Activated CD4-positive, alpha-beta memory T cell treated with anti-CD3 and anti-CD28 coated beads, Interleukin-2, amount 10 ng/mL, durations not matched to agents 7 days and 5 days (primary cell): Measurements from ENCODE around the gene SLC46A2. TPM values are rescaled to one million over a fixed set of nuclear protein-coding genes. Genes with fewer than 3 reads are reported as not detected.

Experiments used
- CTCF ChIA-PET: fragments of 350-600 bp; sonication (Branson Sonifier 250); formaldehyde crosslinking; loops from one replicate; lab custom pipeline; 2021; ENCODE audit warnings: antibody characterized with exemption, inconsistent platforms; lab: Charles Lee
- POLR2A ChIA-PET: fragments of 350-600 bp; sonication (Branson Sonifier 250); formaldehyde crosslinking; loops from one replicate; lab custom pipeline; 2021; ENCODE audit warnings: antibody characterized with exemption; lab: Charles Lee
- DNase-seq: peaks from one replicate; pipeline ENCODE4 v3.0.0-alpha.2; 2020
- H3K27ac Mint-ChIP-seq: one replicate; pipeline ENCODE4 v1.8.0; 2021; ENCODE audit warnings: mild to moderate bottlenecking, mixed read lengths
- H3K27me3 Mint-ChIP-seq: one replicate; pipeline ENCODE4 v1.8.0; 2021; ENCODE audit warnings: mixed read lengths
- H3K36me3 Mint-ChIP-seq: one replicate; pipeline ENCODE4 v1.8.0; 2021; ENCODE audit warnings: low read depth, mixed read lengths
- H3K4me1 Mint-ChIP-seq: one replicate; pipeline ENCODE4 v1.8.0; 2021; ENCODE audit warnings: mixed read lengths
- H3K4me3 Mint-ChIP-seq: one replicate; pipeline ENCODE4 v1.8.0; 2021; ENCODE audit warnings: mild to moderate bottlenecking, mixed read lengths
- H3K9me3 Mint-ChIP-seq: one replicate; pipeline ENCODE4 v1.8.0; 2021; ENCODE audit warnings: mixed read lengths
- total RNA-seq, 2 experiments: library from RNA; stranded (reverse); gene quantifications; one replicate each; pipeline ENCODE4 v1.2.3, GENCODE V29; 2021

SLC46A2 gene
- total RNA-seq, 2 experiments from 2014 or later: not detected

- H3K4me3 Mint-ChIP-seq: no peak overlapping the region
- H3K36me3 Mint-ChIP-seq: peaks cover 4% of the 10 kb centered on the region
- POLR2A ChIA-PET: no interaction called here
- H3K4me1 Mint-ChIP-seq: peaks cover 23% of the 10 kb centered on the region
- H3K27me3 Mint-ChIP-seq: peaks cover 37% of the 10 kb centered on the region
- DNase-seq: no peak
- H3K27ac Mint-ChIP-seq: no peak overlapping the region
- CTCF ChIA-PET: no interaction called here
- H3K9me3 Mint-ChIP-seq: peaks cover 2% of the 10 kb centered on the region
Measured at GRCh38 chr9:112900901-112901300, 10.2 kb upstream of the SLC46A2 start.

GRCh38 chr9:112900488-112900887 lies 9.8 kb upstream of the SLC46A2 start:
- Mint-ChIP-seq H3K4me1 (peaks cover 25% of the 10 kb centered on the region), H3K4me3 (no peak overlapping the region), H3K9me3 (peaks cover 2% of the 10 kb centered on the region), H3K36me3 (peaks cover 4% of the 10 kb centered on the region), H3K27me3 (peaks cover 40% of the 10 kb centered on the region), H3K27ac (no peak overlapping the region)
- DNase-seq: no peak
- ChIA-PET POLR2A (no interaction called here), CTCF (no interaction called here)

- Mint-ChIP-seq H3K27ac (no peak overlapping the region), H3K36me3 (peaks cover 4% of the 10 kb centered on the region), H3K4me1 (peaks cover 29% of the 10 kb centered on the region), H3K4me3 (no peak overlapping the region), H3K27me3 (peaks cover 42% of the 10 kb centered on the region), H3K9me3 (peaks cover 2% of the 10 kb centered on the region)
- no peak for DNase-seq
- CTCF ChIA-PET: interaction anchor here (1.1 kb wide), 1 partner anchor 36 kb away, joined by 4 read pairs; no protein-coding TSS in a partner anchor
- POLR2A ChIA-PET: no interaction called here
Measured at GRCh38 chr9:112898872-112899311, 8.2 kb upstream of the SLC46A2 start.

GRCh38 chr9:112896131-112896530 lies 5.5 kb upstream of the SLC46A2 start:
- Mint-ChIP-seq H3K27me3 (peaks cover 48% of the 10 kb centered on the region), H3K4me1 (peaks cover 28% of the 10 kb centered on the region), H3K27ac (no peak overlapping the region), H3K9me3 (peaks cover 2% of the 10 kb centered on the region), H3K4me3 (no peak overlapping the region), H3K36me3 (peaks cover 4% of the 10 kb centered on the region)
- CTCF ChIA-PET: no interaction called here
- DNase-seq: no peak
- POLR2A ChIA-PET: no interaction called here

GRCh38 chr9:112894699-112895098 lies 4.0 kb upstream of the SLC46A2 start:
- Mint-ChIP-seq H3K27me3 (peaks cover 46% of the 10 kb centered on the region), H3K27ac (no peak overlapping the region), H3K36me3 (peaks cover 4% of the 10 kb centered on the region), H3K9me3 (peaks cover 2% of the 10 kb centered on the region), H3K4me3 (no peak overlapping the region), H3K4me1 (peaks cover 28% of the 10 kb centered on the region)
- no peak for DNase-seq
- CTCF ChIA-PET: interaction anchor here (1.7 kb wide), 1 partner anchor 9 kb away, joined by 9 read pairs; no protein-coding TSS in a partner anchor
- POLR2A ChIA-PET: no interaction called here

GRCh38 chr9:112894041-112894440 lies 3.4 kb upstream of the SLC46A2 start:
- Mint-ChIP-seq H3K36me3 (peaks cover 4% of the 10 kb centered on the region), H3K4me1 (peaks cover 26% of the 10 kb centered on the region), H3K27ac (no peak overlapping the region), H3K9me3 (peaks cover 2% of the 10 kb centered on the region), H3K27me3 (peaks cover 47% of the 10 kb centered on the region), H3K4me3 (no peak overlapping the region)
- POLR2A ChIA-PET: no interaction called here
- DNase-seq: no peak
- CTCF ChIA-PET: interaction anchor here (1.7 kb wide), 1 partner anchor 9 kb away, joined by 9 read pairs; no protein-coding TSS in a partner anchor

- Mint-ChIP-seq H3K9me3 (peaks cover 2% of the 10 kb centered on the region), H3K4me3 (no peak overlapping the region), H3K27me3 (peaks cover 37% of the 10 kb centered on the region), H3K27ac (no peak overlapping the region), H3K4me1 (peaks cover 16% of the 10 kb centered on the region), H3K36me3 (peaks cover 4% of the 10 kb centered on the region)
- POLR2A ChIA-PET: interaction anchor here (1.0 kb wide), 1 partner anchor 9 kb away, joined by 3 read pairs; no protein-coding TSS in a partner anchor
- DNase-seq: no peak
- CTCF ChIA-PET: no interaction called here
Measured at GRCh38 chr9:112892981-112893380, 2.3 kb upstream of the SLC46A2 start.

- Mint-ChIP-seq H3K27ac (no peak overlapping the region), H3K4me1 (peaks cover 16% of the 10 kb centered on the region), H3K4me3 (no peak overlapping the region), H3K9me3 (peaks cover 2% of the 10 kb centered on the region), H3K27me3 (peaks cover 35% of the 10 kb centered on the region), H3K36me3 (peaks cover 4% of the 10 kb centered on the region)
- POLR2A ChIA-PET: no interaction called here
- DNase-seq: no peak
- CTCF ChIA-PET: no interaction called here
Measured at GRCh38 chr9:112891521-112891920, 845 bp upstream of the SLC46A2 start.

GRCh38 chr9:112887381-112887780 lies 3.3 kb downstream of the SLC46A2 start:
- peaks cover 18% of the 10 kb centered on the region for H3K27me3 Mint-ChIP-seq
- CTCF ChIA-PET: interaction anchor here (2.8 kb wide), 1 partner anchor 15 kb away, joined by 9 read pairs; no protein-coding TSS in a partner anchor
- no peaks in the 10 kb centered on the region for H3K9me3 Mint-ChIP-seq
- no peaks in the 10 kb centered on the region for H3K36me3 Mint-ChIP-seq
- DNase-seq: no peak
- no peaks in the 10 kb centered on the region for H3K4me1 Mint-ChIP-seq
- H3K4me3 Mint-ChIP-seq: no peak overlapping the region
- POLR2A ChIA-PET: no interaction called here
- H3K27ac Mint-ChIP-seq: no peak overlapping the region

- H3K36me3 Mint-ChIP-seq: no peaks in the 10 kb centered on the region
- H3K4me1 Mint-ChIP-seq: no peaks in the 10 kb centered on the region
- no peaks in the 10 kb centered on the region for H3K9me3 Mint-ChIP-seq
- no peak for DNase-seq
- POLR2A ChIA-PET: no interaction called here
- H3K4me3 Mint-ChIP-seq: no peak overlapping the region
- peaks cover 10% of the 10 kb centered on the region for H3K27me3 Mint-ChIP-seq
- CTCF ChIA-PET: interaction anchor here (2.8 kb wide), 1 partner anchor 16 kb away, joined by 9 read pairs; no protein-coding TSS in a partner anchor
- no peak overlapping the region for H3K27ac Mint-ChIP-seq
Measured at GRCh38 chr9:112886351-112886750, 4.3 kb downstream of the SLC46A2 start.

- DNase-seq: no peak
- Mint-ChIP-seq H3K36me3 (no peaks in the 10 kb centered on the region), H3K9me3 (no peaks in the 10 kb centered on the region), H3K4me3 (no peak overlapping the region), H3K27me3 (peaks cover 10% of the 10 kb centered on the region), H3K4me1 (no peaks in the 10 kb centered on the region), H3K27ac (no peak overlapping the region)
- ChIA-PET POLR2A (no interaction called here), CTCF (no interaction called here)
Measured at GRCh38 chr9:112885324-112885723, 5.4 kb downstream of the SLC46A2 start.

GRCh38 chr9:112884721-112885120 lies 6.0 kb downstream of the SLC46A2 start:
- CTCF ChIA-PET: no interaction called here

GRCh38 chr9:112884101-112884500 lies 6.6 kb downstream of the SLC46A2 start:
- Mint-ChIP-seq H3K9me3 (no peaks in the 10 kb centered on the region), H3K4me3 (no peak overlapping the region), H3K36me3 (no peaks in the 10 kb centered on the region), H3K27ac (no peak overlapping the region), H3K4me1 (no peaks in the 10 kb centered on the region), H3K27me3 (no peaks in the 10 kb centered on the region)
- no peak for DNase-seq
- CTCF ChIA-PET: interaction anchor here (0.6 kb wide), 1 partner anchor 440 kb away, joined by 3 read pairs; no protein-coding TSS in a partner anchor
- POLR2A ChIA-PET: no interaction called here

More at GRCh38 chr9:112884721-112885120, 6.0 kb downstream of the SLC46A2 start:
- no peaks in the 10 kb centered on the region for H3K4me1 Mint-ChIP-seq
- no peaks in the 10 kb centered on the region for H3K9me3 Mint-ChIP-seq
- no peak overlapping the region for H3K4me3 Mint-ChIP-seq
- no peak for DNase-seq
- H3K27ac Mint-ChIP-seq: no peak overlapping the region
- POLR2A ChIA-PET: no interaction called here
- H3K27me3 Mint-ChIP-seq: peaks cover 4% of the 10 kb centered on the region
- no peaks in the 10 kb centered on the region for H3K36me3 Mint-ChIP-seq

- H3K4me3 Mint-ChIP-seq: no peak overlapping the region
- H3K27me3 Mint-ChIP-seq: no peaks in the 10 kb centered on the region
- no peak overlapping the region for H3K27ac Mint-ChIP-seq
- H3K36me3 Mint-ChIP-seq: peaks cover 1% of the 10 kb centered on the region
- no peaks in the 10 kb centered on the region for H3K4me1 Mint-ChIP-seq
- ChIA-PET CTCF (no interaction called here), POLR2A (no interaction called here)
- H3K9me3 Mint-ChIP-seq: no peaks in the 10 kb centered on the region
- DNase-seq: no peak
Measured at GRCh38 chr9:112881331-112881730, 9.3 kb downstream of the SLC46A2 start.
